HEK293 (cell line): Measurements from ENCODE around the gene RNF212.

Experiments used
- YY1 ChIP-seq: fragments of 450-650 bp; formaldehyde crosslinking; IDR thresholded peaks from 2 replicates; pipeline ENCODE4 v1.5.1; 2018; ENCODE audit warnings: missing biosample characterization, missing genetic modification characterization
- ZNF138 ChIP-seq: fragments of 450-650 bp; formaldehyde crosslinking; IDR thresholded peaks from 2 replicates; pipeline ENCODE4 v1.5.1; 2016; ENCODE audit warnings: missing biosample characterization, missing genetic modification characterization, borderline replicate concordance
- ZNF274 ChIP-seq, 2 experiments: fragments of 200-500 bp in 1 of 2; fragments of 450-650 bp in 1 of 2; sonication (Bioruptor generic) in 1 of 2; formaldehyde crosslinking in 1 of 2; IDR thresholded peaks; 2 replicates each; pipeline versions ENCODE4 v1.5.1 to v1.6.1; 2014 to 2016; ENCODE audit warnings: borderline replicate concordance in 1 of 2, inconsistent platforms in 1 of 2, low read length in 1 of 2, missing biosample characterization in 1 of 2, missing genetic modification characterization in 1 of 2
- TF ChIP-seq, protein P1 (sequence below): fragments of 450-650 bp; formaldehyde crosslinking; IDR thresholded peaks from 2 replicates; pipeline ENCODE4 v1.5.1; 2016; ENCODE audit warnings: missing biosample characterization, missing genetic modification characterization

DNA sequence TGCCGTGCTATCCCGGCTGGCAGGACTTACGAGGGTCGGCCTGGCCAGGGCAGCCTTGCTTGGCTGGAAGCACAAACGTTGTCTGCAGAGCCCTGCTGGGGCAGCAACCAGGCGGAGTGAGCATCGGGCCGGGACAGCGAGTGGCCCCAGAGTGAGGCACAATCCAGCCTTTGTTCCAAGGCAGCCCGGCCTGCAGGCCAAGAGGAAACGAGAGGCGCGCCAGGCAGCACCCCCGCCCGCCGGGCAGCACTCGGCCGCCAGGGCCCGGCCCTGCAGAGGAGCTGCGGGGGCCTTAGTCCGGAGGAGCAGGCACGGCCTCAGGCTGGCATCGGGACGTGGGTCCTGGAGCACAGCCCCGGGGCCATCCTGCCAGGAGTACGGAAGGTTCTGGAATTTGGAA lies 77.9 kb downstream of the RNF212 start:
- no peak for TF ChIP-seq ZNF138 (tag by site-specific recombination)
- TF ChIP-seq, protein P1, sequence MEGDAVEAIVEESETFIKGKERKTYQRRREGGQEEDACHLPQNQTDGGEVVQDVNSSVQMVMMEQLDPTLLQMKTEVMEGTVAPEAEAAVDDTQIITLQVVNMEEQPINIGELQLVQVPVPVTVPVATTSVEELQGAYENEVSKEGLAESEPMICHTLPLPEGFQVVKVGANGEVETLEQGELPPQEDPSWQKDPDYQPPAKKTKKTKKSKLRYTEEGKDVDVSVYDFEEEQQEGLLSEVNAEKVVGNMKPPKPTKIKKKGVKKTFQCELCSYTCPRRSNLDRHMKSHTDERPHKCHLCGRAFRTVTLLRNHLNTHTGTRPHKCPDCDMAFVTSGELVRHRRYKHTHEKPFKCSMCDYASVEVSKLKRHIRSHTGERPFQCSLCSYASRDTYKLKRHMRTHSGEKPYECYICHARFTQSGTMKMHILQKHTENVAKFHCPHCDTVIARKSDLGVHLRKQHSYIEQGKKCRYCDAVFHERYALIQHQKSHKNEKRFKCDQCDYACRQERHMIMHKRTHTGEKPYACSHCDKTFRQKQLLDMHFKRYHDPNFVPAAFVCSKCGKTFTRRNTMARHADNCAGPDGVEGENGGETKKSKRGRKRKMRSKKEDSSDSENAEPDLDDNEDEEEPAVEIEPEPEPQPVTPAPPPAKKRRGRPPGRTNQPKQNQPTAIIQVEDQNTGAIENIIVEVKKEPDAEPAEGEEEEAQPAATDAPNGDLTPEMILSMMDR (tag by site-specific recombination): no peak
- TF ChIP-seq ZNF274 (IDR thresholded peaks at IDR 0.05; ENCODE audit: low read length): no peak
- no peak for TF ChIP-seq ZNF274 (tag by site-specific recombination; IDR thresholded peaks at IDR 0.05; ENCODE audit: borderline replicate concordance)
- TF ChIP-seq YY1 (tag by site-specific recombination): no peak
